GM19099 (cell line): ENCODE data around the gene NDUFB3.

Experiments
- POLR2A ChIP-seq: IDR thresholded peaks from 3 replicates; pipeline ENCODE4 v1.6.1; 2011; ENCODE audit warnings: low read depth; ENCODE audit not compliant: insufficient read length; ENCODE audit errors: extremely low read depth

Gene NDUFB3

DNA sequence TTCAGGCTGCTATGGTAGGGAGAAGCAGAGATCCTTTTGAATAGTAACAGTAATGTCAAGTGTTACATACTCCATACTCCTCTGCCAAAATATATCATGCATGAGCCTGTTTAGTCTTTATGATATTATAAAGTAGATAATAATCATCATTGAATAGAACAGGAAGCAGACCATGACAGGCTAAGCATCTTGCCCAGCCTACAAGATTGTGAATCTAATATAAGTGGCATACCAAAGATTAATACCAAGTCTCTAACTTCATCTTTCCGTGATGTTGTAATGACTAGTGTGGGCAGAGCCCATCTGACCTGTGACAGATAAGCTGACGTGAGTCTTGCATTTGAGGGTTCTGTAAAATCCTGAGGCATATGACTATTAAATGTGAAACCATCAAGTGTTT lies 13.1 kb downstream of the NDUFB3 start:
- no peak for TF ChIP-seq POLR2A

DNA sequence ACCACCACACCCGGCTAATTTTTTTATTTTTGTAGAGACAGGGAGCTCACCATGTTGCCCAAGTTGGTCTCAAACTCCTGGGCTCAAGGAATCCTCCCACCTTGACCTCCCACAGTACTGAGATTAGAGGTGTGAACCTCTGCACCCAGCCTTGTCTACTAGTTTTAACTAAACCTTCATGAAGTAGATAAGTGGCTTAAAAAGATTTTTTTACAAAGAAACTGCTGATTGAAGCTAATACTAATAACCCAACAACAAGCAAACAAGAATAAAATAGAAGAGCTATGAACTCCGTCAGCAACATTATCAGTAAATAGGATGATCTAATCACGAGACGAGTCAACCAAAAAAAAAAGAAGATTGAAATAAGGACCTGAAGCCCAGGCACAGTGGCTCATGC lies 18.8 kb downstream of the NDUFB3 start:
- no peak for TF ChIP-seq POLR2A

DNA sequence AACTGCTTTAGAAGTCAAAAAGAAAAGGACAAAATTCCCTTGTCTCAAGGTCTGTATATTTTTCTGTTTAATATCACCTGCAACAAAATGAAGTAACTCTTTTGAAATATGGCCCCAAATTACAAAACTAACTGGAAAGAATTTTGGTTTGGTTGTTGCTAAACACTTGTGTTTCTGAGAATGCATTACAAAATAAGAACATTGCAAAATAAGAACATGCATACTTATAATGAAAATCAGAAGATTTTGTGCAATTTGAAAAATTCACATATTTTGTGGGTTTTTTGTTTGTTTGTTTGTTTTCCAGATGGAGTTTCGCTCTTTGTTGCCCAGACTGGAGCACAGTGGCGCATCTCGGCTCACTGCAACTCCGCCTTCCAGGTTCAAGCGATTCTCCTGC lies 21.8 kb downstream of the NDUFB3 start:
- TF ChIP-seq POLR2A = no peak

DNA sequence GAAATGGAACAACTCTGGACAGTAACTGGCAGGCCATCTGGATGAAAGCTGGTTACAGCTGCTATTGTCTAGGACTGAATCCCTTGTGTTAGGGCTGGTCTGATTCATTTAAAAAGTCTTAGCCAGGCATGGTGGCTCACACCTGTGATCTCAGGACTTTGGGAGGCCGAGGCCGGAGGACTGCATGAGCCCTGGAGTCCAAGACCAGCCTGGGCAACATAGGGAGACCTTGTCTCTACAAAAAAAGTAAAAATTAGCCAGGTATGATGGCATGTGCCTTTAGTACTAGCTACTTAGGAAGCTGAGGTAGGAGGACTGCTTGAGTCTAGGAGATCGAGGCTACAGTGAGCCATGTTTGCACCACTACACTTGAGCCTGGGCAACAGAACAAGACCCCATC lies 28.7 kb downstream of the NDUFB3 start:
- no peak for TF ChIP-seq POLR2A

DNA sequence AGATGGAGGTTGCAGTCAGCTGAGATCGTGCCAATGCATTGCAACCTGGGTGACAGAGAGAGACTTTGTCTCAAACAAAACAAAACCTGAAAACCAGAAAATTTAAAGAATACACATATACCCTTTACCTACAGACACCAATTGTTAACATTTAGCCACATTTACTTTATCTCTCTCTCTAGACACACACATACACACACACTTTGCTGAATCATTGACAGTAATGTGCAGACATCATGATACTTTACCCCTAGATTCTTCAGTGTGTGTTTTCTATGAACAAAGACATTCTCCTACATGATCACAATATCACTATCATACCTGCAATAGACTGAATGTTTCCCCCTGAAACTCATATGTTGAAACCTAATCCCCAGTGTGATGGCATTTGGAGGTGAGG lies 34.0 kb downstream of the NDUFB3 start:
- no peak for TF ChIP-seq POLR2A

DNA sequence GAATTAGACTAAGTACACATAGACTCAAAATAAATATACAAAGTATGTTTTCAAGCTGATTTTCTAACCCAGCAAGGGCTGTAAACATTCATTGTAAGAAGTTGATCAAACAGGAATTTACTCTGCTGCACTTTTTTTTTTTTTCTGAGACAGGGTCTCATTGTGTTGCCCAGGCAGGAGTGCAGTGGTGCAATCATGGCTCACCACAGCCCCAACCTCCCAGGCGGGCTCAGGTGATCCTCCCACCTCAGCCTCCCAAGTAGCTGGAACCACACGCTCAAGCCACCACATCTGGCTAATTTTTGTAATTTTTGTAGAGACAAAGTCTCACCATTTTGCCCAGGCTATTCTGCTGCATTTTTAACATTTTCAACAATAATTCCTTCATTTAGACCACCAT lies 35.8 kb downstream of the NDUFB3 start:
- no peak for TF ChIP-seq POLR2A

DNA sequence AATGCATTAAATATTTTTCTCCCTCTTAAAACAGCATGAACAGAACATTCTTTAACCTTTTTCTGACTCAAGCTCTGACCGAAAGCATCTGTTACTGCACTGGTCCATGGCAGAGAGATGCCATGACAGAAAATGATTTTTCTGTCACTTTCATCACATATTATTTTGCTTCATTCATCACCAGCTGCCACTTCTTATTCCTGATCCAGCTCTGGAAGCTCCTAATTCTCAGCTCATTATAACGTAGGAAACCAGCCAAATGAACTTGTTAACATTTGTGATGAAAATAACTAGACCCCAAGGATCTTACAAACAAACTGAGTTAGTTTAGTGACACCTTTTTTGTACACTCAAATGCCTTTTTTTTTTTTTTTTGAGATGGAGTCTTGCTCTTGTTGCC lies 36.5 kb downstream of the NDUFB3 start:
- no peak for TF ChIP-seq POLR2A

DNA sequence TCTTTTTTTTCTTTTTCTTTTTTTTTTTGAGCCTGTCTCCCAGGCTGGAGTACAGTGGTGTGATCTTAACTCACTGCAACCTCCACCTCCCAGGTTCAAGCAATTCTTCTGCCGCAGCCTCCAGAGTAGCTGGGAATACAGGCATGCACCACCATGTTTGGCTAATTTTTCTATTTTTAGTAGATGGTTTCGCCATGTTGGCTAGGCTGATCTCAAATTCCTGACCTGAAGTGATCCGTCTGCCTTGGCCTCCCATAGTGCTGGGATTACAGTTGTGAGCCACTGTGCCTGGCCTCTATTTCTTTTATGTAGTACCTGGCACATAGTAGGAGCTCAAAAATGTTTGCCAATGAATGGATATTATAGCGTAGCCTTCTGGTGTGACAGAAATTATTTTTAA lies 37.4 kb downstream of the NDUFB3 start:
- TF ChIP-seq POLR2A = no peak

DNA sequence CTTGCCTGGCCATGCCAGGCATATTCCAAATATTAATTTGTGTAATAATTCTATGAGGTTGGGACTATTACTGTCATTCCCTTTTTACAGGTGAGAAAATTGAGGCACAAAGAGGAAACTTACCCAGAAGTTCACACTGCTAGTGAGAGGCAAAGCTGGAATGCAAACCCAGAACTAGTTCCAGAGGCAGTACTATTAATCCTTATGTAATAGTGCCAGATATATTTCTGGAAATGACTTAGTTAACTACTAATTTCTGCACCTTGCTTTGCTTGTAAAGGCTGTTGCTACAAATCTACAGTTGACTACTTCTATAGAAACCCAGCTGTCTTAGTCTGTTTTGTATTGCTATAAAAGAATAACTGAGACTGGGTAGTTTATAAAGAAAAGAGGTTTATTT lies 38.8 kb downstream of the NDUFB3 start:
- TF ChIP-seq POLR2A = no peak

DNA sequence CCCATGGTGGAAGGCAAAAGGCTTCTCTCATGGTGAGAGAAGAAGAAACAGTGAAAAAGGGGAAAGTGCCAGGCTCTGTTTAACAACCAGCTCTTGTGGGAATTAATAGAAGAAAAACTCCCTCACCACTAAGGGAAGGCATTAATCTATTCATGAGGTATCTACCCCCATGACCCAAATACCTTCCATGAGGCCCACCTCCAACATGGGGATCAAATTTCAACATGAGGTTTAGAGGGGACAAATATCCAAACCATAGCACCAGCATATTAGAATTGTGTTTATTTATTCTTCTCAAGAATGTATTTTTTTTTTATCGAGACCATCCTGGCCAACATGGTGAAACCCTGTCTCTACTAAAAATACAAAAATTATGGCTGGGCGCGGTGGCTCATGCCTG lies 39.3 kb downstream of the NDUFB3 start:
- TF ChIP-seq POLR2A = no peak

DNA sequence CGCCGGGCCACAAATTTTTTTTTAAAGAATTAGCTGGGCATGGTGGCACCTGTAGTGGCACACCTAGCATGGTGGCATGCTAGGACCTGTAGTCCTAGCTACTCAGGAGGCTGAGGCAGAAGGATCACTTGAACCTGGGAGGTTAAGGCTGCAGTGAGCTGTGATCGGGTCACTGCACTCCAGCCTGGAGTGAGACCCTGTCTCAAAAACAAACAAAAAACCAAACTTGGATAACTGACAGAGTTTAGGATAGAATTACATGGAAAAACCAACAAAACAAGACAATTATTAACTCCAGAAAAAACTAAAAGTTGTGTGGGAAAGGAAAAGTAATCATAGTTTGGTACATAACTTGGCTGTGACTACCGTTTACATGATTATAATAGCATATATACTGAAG lies 42.5 kb downstream of the NDUFB3 start:
- TF ChIP-seq POLR2A = no peak

DNA sequence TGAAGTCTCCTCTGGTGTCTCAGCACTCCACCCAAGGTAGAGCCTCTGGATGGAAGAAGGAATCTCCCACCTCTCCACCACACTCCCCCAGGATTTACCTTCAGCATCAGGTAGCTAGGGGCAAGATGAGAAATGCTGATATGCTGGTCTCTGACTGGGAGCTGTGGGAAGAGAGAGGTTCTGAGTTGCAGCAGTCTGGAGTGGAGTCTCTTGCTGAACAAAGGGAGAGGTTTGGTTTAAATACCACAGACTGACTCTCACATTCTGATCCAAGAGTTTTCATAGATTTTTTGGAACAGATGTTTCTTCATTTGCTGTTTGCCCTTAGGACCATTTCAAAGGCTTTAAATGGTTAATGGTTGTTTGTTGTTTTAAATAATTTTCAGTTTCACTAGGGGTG lies 43.0 kb downstream of the NDUFB3 start:
- TF ChIP-seq POLR2A = no peak

DNA sequence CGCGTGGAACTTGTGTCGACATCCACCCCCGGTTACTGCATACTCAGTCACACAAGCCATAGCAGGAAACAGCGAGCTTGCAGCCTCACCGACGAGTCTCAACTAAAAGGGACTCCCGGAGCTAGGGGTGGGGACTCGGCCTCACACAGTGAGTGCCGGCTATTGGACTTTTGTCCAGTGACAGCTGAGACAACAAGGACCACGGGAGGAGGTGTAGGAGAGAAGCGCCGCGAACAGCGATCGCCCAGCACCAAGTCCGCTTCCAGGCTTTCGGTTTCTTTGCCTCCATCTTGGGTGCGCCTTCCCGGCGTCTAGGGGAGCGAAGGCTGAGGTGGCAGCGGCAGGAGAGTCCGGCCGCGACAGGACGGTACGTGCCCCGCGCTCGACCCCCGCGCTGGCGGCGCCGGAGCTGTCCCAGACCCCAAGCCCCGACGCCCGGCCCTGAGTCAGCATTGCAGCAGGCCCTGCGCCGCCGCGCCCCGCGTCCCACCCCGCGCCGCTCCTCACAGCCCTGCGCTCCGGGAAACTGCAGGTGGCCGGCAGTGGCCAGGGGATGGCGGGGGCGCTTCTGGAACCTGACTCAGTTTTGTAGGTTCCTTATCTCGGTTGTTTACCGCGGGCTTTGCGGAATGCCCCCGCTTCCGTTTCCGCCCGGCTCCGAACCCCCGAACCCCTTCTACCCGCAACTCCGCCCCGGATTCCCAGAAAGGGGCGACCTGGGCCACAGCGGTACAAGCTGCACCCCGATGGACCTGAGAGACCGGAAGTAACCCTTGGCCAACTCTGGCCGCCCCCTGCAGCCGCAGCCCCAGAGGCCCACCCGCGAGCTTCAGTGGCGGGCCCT lies 44.5 kb downstream of the NDUFB3 start, which contains the start of gene CFLAR:
Gene CFLAR, plus strand, starts transcription at position 50 of the 844 bp plus-strand sequence. CDS start 13,702 bp downstream, outside the sequence.
- TF ChIP-seq POLR2A = peak; percentile 94

DNA sequence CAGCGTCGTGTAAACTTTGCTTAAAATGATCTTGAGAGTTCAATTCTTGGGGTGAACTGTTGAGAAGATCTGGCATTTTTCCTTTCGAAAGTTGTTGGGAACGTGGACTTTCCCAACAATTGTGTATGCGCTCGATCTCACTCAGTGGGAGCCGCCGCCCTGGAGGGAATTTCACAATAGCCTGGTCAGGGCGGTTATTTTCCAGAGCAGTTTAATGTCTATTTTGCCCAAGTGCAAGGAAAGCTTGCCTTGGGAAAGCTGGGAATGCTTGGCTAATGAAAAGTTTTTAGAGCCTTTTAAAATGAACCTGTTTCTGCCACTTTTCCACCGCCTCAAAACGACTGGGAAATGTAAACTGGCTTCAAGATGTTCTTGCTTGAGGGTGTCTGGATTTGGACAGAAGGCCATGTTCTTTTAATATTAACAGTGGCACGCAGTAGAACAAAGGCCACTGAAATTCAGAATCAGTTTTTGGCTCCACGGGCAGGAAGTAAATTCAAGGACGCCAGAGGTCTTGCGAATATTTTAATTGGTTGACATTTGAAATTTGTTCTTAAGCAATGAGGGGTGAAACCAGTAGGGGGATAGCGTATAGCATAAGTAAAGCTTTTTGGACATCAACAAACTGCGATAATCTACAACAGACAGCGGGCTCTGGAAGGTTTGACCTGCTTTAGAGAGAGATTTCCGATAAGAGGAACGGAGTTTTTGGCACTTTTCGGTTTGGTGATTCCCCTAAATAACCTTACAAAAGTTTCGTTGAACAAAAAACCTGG lies 45.3 kb downstream of the NDUFB3 start:
- TF ChIP-seq POLR2A = peak; percentile 62

DNA sequence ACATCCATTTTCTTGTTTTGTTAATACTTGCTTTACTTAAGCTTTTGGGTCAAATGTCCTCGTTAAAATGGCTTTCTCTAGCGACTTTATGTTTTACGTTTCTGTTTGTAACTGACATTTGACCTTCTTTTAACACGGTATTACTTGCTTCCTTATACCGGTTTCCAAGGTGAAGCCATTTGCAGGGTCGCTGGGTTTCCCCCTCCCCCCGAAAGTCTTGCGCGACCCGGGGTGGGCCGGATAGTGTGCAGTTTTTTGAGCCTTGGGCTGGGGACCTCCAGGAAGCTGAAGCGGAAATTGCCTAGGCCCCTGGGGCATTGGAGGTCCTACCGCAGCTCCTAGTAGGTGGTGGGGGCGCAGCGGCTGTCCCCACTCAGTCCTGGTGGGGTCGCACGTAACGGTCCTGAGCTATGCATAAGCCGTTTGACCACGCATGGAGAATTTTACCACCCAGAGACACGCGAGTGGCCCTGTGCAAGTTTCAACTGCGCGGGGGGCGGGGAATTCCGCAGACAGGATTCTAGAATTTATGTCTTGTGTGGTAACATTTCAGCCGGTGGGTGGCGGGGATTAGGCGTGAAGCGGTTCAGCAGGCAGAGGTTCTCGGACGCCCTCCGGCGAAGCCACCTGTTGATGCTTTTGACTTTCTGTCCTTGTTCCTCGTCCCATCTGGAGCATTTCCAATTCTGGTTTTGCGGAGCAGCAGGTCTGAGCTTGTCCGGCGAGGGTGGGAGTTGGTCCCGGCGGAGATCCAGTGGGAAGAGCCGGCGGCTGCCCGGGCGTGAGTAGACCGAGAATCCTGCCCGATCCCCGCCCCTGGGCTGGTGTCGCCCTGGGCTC lies 46.5 kb downstream of the NDUFB3 start:
- peak; percentile 80 for TF ChIP-seq POLR2A
